HepG2 (cell line): ENCODE measurements around the gene MAP3K8.

ENCODE experiments used
- CTCF ChIP-seq: sonication (generic); formaldehyde crosslinking; IDR thresholded peaks from 2 replicates; pipeline ENCODE4 v1.5.0; 2020; ENCODE audit warnings: mild to moderate bottlenecking, missing genetic modification reagents, moderate library complexity
- ETV5 ChIP-seq: IDR thresholded peaks from 2 replicates; pipeline ENCODE4 v1.6.1; 2018; ENCODE audit warnings: missing biosample characterization, missing genetic modification reagents, inconsistent platforms, borderline replicate concordance
- HNRNPLL ChIP-seq: fragments of 200-400 bp; formaldehyde crosslinking; IDR thresholded peaks from 2 replicates; pipeline ENCODE4 v1.6.1; 2017; ENCODE audit warnings: mild to moderate bottlenecking, low read depth, low read length; ENCODE audit not compliant: poor library complexity, severe bottlenecking
- IRF2 ChIP-seq: IDR thresholded peaks from 2 replicates; pipeline ENCODE4 v1.6.1; 2018; ENCODE audit warnings: missing genetic modification reagents, missing compliant biosample characterization
- LCORL ChIP-seq, 2 experiments: fragments of 450-650 bp in 1 of 2; sonication (generic) in 1 of 2; formaldehyde crosslinking in 1 of 2; IDR thresholded peaks; 2 replicates each; pipeline versions ENCODE4 v1.5.0 to v1.6.1; 2017 to 2020; ENCODE audit warnings: antibody characterized with exemption in 1 of 2, missing genetic modification reagents in 1 of 2
- MZF1 ChIP-seq: sonication (generic); formaldehyde crosslinking; IDR thresholded peaks from 2 replicates; pipeline ENCODE4 v1.8.1; 2023; ENCODE audit warnings: mild to moderate bottlenecking, missing genetic modification reagents, borderline replicate concordance
- NONO ChIP-seq, 2 experiments: fragments of 450-650 bp in 1 of 2; sonication (generic) in 1 of 2; formaldehyde crosslinking in 1 of 2; IDR thresholded peaks in 1 of 2; conservative IDR thresholded peaks in 1 of 2; 2 replicates each; pipeline versions ENCODE4 v1.6.1 to v1.8.0; 2017 to 2022; ENCODE audit warnings: mild to moderate bottlenecking in 1 of 2, missing genetic modification reagents in 1 of 2, moderate library complexity in 1 of 2
- PBX3 ChIP-seq: sonication (generic); formaldehyde crosslinking; IDR thresholded peaks from 2 replicates; pipeline ENCODE4 v1.8.1; 2023; ENCODE audit warnings: missing genetic modification reagents, inconsistent platforms, borderline replicate concordance
- SMC3 ChIP-seq: IDR thresholded peaks from 2 replicates; pipeline ENCODE4 v1.6.1; 2011; ENCODE audit warnings: low read length, improper control_type of control experiment
- YY1 ChIP-seq: IDR thresholded peaks from 2 replicates; pipeline ENCODE4 v1.6.1; 2011; ENCODE audit warnings: low read length, low read depth, moderate library complexity, mild to moderate bottlenecking; ENCODE audit not compliant: insufficient read depth, insufficient replicate concordance
- ZKSCAN1 ChIP-seq: fragments of 150-350 bp; IDR thresholded peaks from 2 replicates; pipeline ENCODE4 v1.6.1; 2014; ENCODE audit warnings: low read length
- ZNF292 ChIP-seq: sonication (generic); formaldehyde crosslinking; IDR thresholded peaks from 2 replicates; pipeline ENCODE4 v1.8.1; 2022; ENCODE audit warnings: mild to moderate bottlenecking, low read depth, missing genetic modification reagents, borderline replicate concordance
- ZNF687 ChIP-seq: sonication (generic); formaldehyde crosslinking; IDR thresholded peaks from 2 replicates; pipeline ENCODE4 v1.5.1; 2020; ENCODE audit warnings: mild to moderate bottlenecking, missing genetic modification reagents, moderate library complexity
- ZNF724P ChIP-seq: sonication (generic); formaldehyde crosslinking; IDR thresholded peaks from 2 replicates; pipeline ENCODE4 v1.8.0; 2022; ENCODE audit warnings: missing genetic modification reagents, borderline replicate concordance

GRCh38 chr10:30392564-30392990 is 41.4 kb upstream of the MAP3K8 start:
- no peak for TF ChIP-seq ZKSCAN1
- peak; percentile 98 for TF ChIP-seq CTCF (CRISPR knock-in tag)
- TF ChIP-seq ZNF724P (CRISPR knock-in tag) = no peak
- peak; percentile 80 for TF ChIP-seq SMC3
- no peak; the same call in 1 of the 2 replicates for TF ChIP-seq ETV5 (CRISPR knock-in tag)
- TF ChIP-seq LCORL (IDR thresholded peaks at IDR 0.05) = no peak
- TF ChIP-seq LCORL (CRISPR knock-in tag; IDR thresholded peaks at IDR 0.05) = no peak
- TF ChIP-seq MZF1 (CRISPR knock-in tag) = no peak
- TF ChIP-seq PBX3 = no peak
- TF ChIP-seq NONO (IDR thresholded peaks at IDR 0.05) = no peak
- 0 out of 2 replicates have a peak, but pooled peaks have one; percentile 50 for TF ChIP-seq NONO (CRISPR knock-in tag; conservative IDR thresholded peaks at IDR 0.05)
- peak; percentile 34; the same call in 1 of the 2 replicates for TF ChIP-seq IRF2 (CRISPR knock-in tag)
- TF ChIP-seq ZNF687 (CRISPR knock-in tag) = peak; percentile 63
- no peak for TF ChIP-seq HNRNPLL
- peak; percentile 34 for TF ChIP-seq YY1
- peak; percentile 63; the same call in 1 of the 2 replicates for TF ChIP-seq ZNF292
